CD4-positive, alpha-beta T cell (primary cell): ENCODE data around the gene SDK1. TPM values are rescaled to one million over a fixed set of nuclear protein-coding genes. Genes with fewer than 3 reads are reported as not detected.

Experiments used
- ATAC-seq: fragments of 200-7000 bp; cut with Tn5 transposase; one replicate; pipeline ENCODE4 v1.10.0; 2022; ENCODE audit warnings: mild to moderate bottlenecking; ENCODE audit not compliant: poor library complexity
- CTCF ChIA-PET: fragments of 350-600 bp; sonication (Branson Sonifier 250); formaldehyde crosslinking; loops from one replicate; lab custom pipeline; 2021; ENCODE audit warnings: antibody characterized with exemption, inconsistent platforms; lab: Charles Lee
- POLR2A ChIA-PET: fragments of 350-600 bp; sonication (Branson Sonifier 250); formaldehyde crosslinking; loops from one replicate; lab custom pipeline; 2021; ENCODE audit warnings: antibody characterized with exemption, inconsistent platforms; lab: Charles Lee
- DNase-seq, 14 experiments: peaks; one replicate each; pipeline ENCODE4 v3.0.0-alpha.2; 2013 to 2020; ENCODE audit warnings: mixed read lengths in 2 of 14
- H3K27ac ChIP-seq, 2 donors: one replicate each; pipeline versions ENCODE4 v1.5.1 to v1.7.0; 2013; ENCODE audit warnings: low read length in 2 of 2, low read depth in 1 of 2, mild to moderate bottlenecking in 1 of 2
- H3K27me3 ChIP-seq, 2 experiments: 1 replicate in 1 of 2; 2 replicates in 1 of 2; pipeline versions ENCODE4 v1.6.1 to v1.7.0; 2013; ENCODE audit warnings: low read length in 2 of 2, control low read depth in 1 of 2, mild to moderate bottlenecking in 1 of 2, moderate library complexity in 1 of 2; ENCODE audit not compliant: insufficient read depth in 2 of 2, control insufficient read depth in 1 of 2
- H3K36me3 ChIP-seq: one replicate; pipeline ENCODE4 v1.6.1; 2013; ENCODE audit warnings: low read length, control low read depth; ENCODE audit not compliant: insufficient read depth
- H3K4me1 ChIP-seq: one replicate; pipeline ENCODE4 v1.6.1; 2013; ENCODE audit warnings: low read length, control low read depth; ENCODE audit not compliant: insufficient read depth
- H3K4me3 ChIP-seq: one replicate; pipeline ENCODE4 v1.5.1; 2013; ENCODE audit warnings: mild to moderate bottlenecking, low read length, moderate library complexity
- H3K9me3 ChIP-seq, 2 experiments: 1 replicate in 1 of 2; 2 replicates in 1 of 2; pipeline versions ENCODE4 v1.6.1 to v1.7.0; 2013; ENCODE audit warnings: low read length in 2 of 2, mild to moderate bottlenecking in 2 of 2, control low read depth in 1 of 2, moderate library complexity in 1 of 2; ENCODE audit not compliant: control insufficient read depth in 1 of 2, insufficient read depth in 1 of 2
- H3K27ac Mint-ChIP-seq: one replicate; pipeline ENCODE4 v1.8.0; 2020; ENCODE audit warnings: mixed read lengths
- H3K27me3 Mint-ChIP-seq: one replicate; pipeline ENCODE4 v1.8.0; 2021; ENCODE audit warnings: mixed read lengths
- H3K36me3 Mint-ChIP-seq: one replicate; pipeline ENCODE4 v1.8.0; 2021; ENCODE audit warnings: low read depth, mixed read lengths
- H3K4me1 Mint-ChIP-seq: one replicate; pipeline ENCODE4 v1.8.0; 2021; ENCODE audit warnings: low read depth, mixed read lengths
- H3K4me3 Mint-ChIP-seq: one replicate; pipeline ENCODE4 v1.8.0; 2020; ENCODE audit warnings: mild to moderate bottlenecking, mixed read lengths
- H3K9me3 Mint-ChIP-seq: one replicate; pipeline ENCODE4 v1.8.0; 2020; ENCODE audit warnings: mixed read lengths
- intact Hi-C, 2 experiments: fragments of 100-400 bp; cut with DNase I in 1 of 2; cut with micrococcal nuclease in 1 of 2; formaldehyde crosslinking; loops; one replicate each; pipeline versions ENCODE4 v1.15.1 to v1.9.0; 2023 to 2025; cut with DNase I, micrococcal nuclease
- total RNA-seq, 174 experiments: library from RNA in 2 of 174; stranded (reverse) in 2 of 174; gene quantifications; one replicate each; pipeline ENCODE4 v1.2.3 and lab custom pipeline; 2021 to 2026
- TF ChIP-seq, protein P1 (sequence below): fragments of 200-600 bp; IDR thresholded peaks from one replicate; pipeline ENCODE4 v1.8.0; 2022; ENCODE audit warnings: antibody characterized with exemption, mild to moderate bottlenecking

Gene SDK1
- total RNA-seq, 2 experiments from 2014 or later = 1.1 to 1.3 TPM

DNA sequence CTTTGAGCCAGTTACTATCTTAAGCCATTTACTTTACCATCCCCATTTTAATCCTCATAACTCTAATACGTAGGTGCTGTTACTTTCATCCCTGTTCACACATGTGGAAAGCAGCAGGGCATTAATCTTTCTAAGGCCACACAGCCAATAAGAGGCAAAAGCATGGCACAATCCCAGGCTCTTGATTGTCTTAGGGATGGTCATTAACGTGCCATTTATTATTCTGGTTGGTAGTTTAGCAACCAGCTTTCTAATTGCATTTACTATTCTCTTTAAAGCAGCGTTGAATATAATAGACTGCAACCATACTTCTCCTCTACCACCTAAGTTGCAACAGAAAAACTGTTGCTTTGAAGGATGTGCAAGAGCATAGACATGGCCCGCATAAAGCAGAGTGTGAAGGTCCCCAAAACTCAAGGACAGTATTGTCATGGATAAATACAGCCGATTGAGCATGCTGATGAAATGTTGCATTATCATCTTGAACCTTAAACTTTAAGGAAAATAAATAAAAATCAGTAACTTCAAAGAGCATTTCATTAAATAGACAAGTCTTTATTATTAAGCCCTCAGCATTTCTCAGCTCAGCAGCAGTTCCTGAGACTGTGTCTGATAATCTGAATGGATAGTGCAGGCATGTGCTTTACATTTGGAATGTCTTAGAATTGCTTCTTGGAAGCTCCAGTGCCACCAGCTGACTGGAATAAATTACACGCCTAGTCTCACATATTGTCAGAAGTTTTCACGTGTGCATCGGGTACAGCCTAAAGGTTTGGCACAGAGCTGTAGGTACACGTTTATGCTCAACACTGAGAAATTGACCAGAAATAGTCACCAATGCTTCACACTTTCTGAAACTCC is 467.1 kb downstream of the SDK1 start:
- Mint-ChIP-seq H3K27me3 (no peaks in the 10 kb centered on the region), H3K4me3 (no peak overlapping the region), H3K27ac (no peak overlapping the region), H3K36me3 (no peaks in the 10 kb centered on the region), H3K9me3 (no peaks in the 10 kb centered on the region), H3K4me1 (no peaks in the 10 kb centered on the region)
- CTCF ChIA-PET = no interaction called here
- intact Hi-C loops = no loop called here
- Histone ChIP-seq H3K36me3 (no peaks in the 10 kb centered on the region), H3K9me3 (no peaks in the 10 kb centered on the region), H3K4me1 (no peaks in the 10 kb centered on the region), H3K27me3 (no peaks in the 10 kb centered on the region), H3K27ac (no peak overlapping the region), H3K4me3 (no peak overlapping the region)
- ATAC-seq (no peak), DNase-seq (no peak)
- TF ChIP-seq, protein P1, sequence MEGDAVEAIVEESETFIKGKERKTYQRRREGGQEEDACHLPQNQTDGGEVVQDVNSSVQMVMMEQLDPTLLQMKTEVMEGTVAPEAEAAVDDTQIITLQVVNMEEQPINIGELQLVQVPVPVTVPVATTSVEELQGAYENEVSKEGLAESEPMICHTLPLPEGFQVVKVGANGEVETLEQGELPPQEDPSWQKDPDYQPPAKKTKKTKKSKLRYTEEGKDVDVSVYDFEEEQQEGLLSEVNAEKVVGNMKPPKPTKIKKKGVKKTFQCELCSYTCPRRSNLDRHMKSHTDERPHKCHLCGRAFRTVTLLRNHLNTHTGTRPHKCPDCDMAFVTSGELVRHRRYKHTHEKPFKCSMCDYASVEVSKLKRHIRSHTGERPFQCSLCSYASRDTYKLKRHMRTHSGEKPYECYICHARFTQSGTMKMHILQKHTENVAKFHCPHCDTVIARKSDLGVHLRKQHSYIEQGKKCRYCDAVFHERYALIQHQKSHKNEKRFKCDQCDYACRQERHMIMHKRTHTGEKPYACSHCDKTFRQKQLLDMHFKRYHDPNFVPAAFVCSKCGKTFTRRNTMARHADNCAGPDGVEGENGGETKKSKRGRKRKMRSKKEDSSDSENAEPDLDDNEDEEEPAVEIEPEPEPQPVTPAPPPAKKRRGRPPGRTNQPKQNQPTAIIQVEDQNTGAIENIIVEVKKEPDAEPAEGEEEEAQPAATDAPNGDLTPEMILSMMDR = no peak
- POLR2A ChIA-PET = no interaction called here

DNA sequence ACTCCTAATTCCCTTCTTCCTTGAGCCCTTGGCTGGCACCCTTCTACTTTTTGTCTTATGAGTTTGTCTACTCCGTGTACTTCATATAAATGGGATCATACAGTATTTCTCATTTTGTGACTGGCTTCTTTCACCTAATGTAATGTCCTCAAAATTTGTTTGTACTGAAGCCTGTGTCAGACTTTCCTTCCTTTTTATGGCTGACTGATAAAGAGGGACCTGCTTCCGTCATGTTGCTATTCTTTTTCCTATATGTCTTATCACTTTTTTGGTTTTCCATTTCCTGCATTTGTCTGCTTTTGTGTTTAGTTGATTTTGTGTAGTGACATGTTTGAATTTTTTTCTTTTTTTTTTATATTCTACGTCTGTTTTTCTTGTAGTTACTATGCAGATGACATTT is 470.9 kb downstream of the SDK1 start:
- no peaks in the 10 kb centered on the region for H3K27me3 ChIP-seq
- H3K9me3 ChIP-seq = no peaks in the 10 kb centered on the region
- H3K4me3 Mint-ChIP-seq = no peak overlapping the region
- H3K9me3 Mint-ChIP-seq = no peaks in the 10 kb centered on the region
- DNase-seq (no peak), ATAC-seq (no peak)
- intact Hi-C loops = no loop called here
- H3K27me3 Mint-ChIP-seq = peaks cover 12% of the 10 kb centered on the region
- H3K4me1 ChIP-seq = no peaks in the 10 kb centered on the region
- CTCF ChIA-PET = no interaction called here
- no peaks in the 10 kb centered on the region for H3K4me1 Mint-ChIP-seq
- TF ChIP-seq, protein P1 = no peak
- POLR2A ChIA-PET = no interaction called here
- H3K27ac ChIP-seq = no peak overlapping the region
- no peaks in the 10 kb centered on the region for H3K36me3 Mint-ChIP-seq
- no peaks in the 10 kb centered on the region for H3K36me3 ChIP-seq
- H3K4me3 ChIP-seq = no peak overlapping the region
- H3K27ac Mint-ChIP-seq = no peak overlapping the region

DNA sequence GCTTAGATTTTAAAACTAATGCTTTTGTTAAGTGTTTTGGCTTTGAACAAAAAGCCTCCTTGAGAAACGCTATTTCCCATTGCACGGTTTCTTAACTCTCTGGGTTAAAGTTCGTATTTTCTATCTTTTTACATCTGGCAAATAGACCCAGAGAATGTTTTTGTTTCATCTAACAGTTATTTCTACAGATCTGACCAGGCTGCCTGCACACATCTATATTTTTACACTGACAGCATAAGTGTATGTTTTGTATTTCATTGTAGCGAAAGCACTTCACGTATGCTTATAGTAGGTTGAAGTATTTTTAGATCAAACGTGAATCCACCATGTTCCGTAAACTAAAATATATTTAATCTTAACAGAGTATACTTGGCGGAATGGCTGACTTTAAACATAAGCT is 477.3 kb downstream of the SDK1 start:
- CTCF ChIA-PET = interaction anchor here (1.0 kb wide), 1 partner anchor 14 kb away, joined by 4 read pairs; no protein-coding TSS in a partner anchor
- Histone ChIP-seq H3K9me3 (peaks cover 7 to 14% of the 10 kb centered on the region in 2 experiments), H3K27me3 (no peaks in the 10 kb centered on the region), H3K4me1 (no peaks in the 10 kb centered on the region), H3K36me3 (no peaks in the 10 kb centered on the region), H3K4me3 (no peak overlapping the region), H3K27ac (no peak overlapping the region)
- Mint-ChIP-seq H3K27me3 (peaks cover 12% of the 10 kb centered on the region), H3K36me3 (no peaks in the 10 kb centered on the region), H3K9me3 (peaks cover 4% of the 10 kb centered on the region), H3K4me1 (no peaks in the 10 kb centered on the region), H3K27ac (no peak overlapping the region), H3K4me3 (no peak overlapping the region)
- intact Hi-C loops = no loop called here
- ATAC-seq (no peak), DNase-seq (no peak)
- TF ChIP-seq, protein P1 = no peak
- POLR2A ChIA-PET = interaction anchor here (1.2 kb wide), 1 partner anchor 13 kb away, joined by 3 read pairs; no protein-coding TSS in a partner anchor
